GM23338 (cell line): ENCODE results near the gene CPSF3. TPM values are rescaled to one million over a fixed set of nuclear protein-coding genes. Genes with fewer than 3 reads are reported as not detected.

ENCODE experiments used
- ATAC-seq: fragments of 200-7000 bp; cut with Tn5 transposase; 3 replicates; pipeline ENCODE4 v1.9.1; 2020
- DNase-seq: peaks from one replicate; pipeline ENCODE4 v3.0.0-alpha.2; 2015; ENCODE audit warnings: low spot score
- H2AFZ ChIP-seq: fragments of 200-600 bp; sonication (generic); 2 replicates; pipeline ENCODE4 v1.8.0; 2016; ENCODE audit warnings: antibody characterized with exemption, mild to moderate bottlenecking, moderate library complexity
- H3F3A ChIP-seq: fragments of 200-600 bp; sonication (generic); replicated peaks from 2 replicates; pipeline ENCODE4 v1.8.0; 2017; ENCODE audit warnings: antibody characterized with exemption, mixed run types, low read depth
- H3K27ac ChIP-seq: fragments of 200-600 bp; sonication (generic); 2 replicates; pipeline ENCODE4 v1.6.1; 2016; ENCODE audit warnings: low read depth
- H3K27me3 ChIP-seq: fragments of 200-600 bp; sonication (generic); 2 replicates; pipeline ENCODE4 v1.8.0; 2016; ENCODE audit warnings: mild to moderate bottlenecking, mixed run types, moderate library complexity; ENCODE audit not compliant: insufficient read depth
- H3K36me3 ChIP-seq: fragments of 200-600 bp; sonication (generic); 2 replicates; pipeline ENCODE4 v1.8.0; 2016; ENCODE audit warnings: mild to moderate bottlenecking; ENCODE audit not compliant: insufficient read depth
- H3K4me1 ChIP-seq: fragments of 200-600 bp; sonication (generic); 2 replicates; pipeline ENCODE4 v1.8.0; 2016; ENCODE audit warnings: mild to moderate bottlenecking, moderate library complexity; ENCODE audit not compliant: insufficient read depth
- H3K4me2 ChIP-seq: fragments of 200-600 bp; sonication (generic); 2 replicates; pipeline ENCODE4 v1.7.1; 2017; ENCODE audit warnings: mixed run types
- H3K4me3 ChIP-seq: fragments of 200-600 bp; sonication (generic); 2 replicates; pipeline ENCODE4 v1.6.1; 2016; ENCODE audit warnings: mixed run types
- H3K79me2 ChIP-seq: fragments of 200-600 bp; sonication (generic); replicated peaks from 2 replicates; pipeline ENCODE4 v1.8.0; 2017; ENCODE audit warnings: mild to moderate bottlenecking; ENCODE audit not compliant: insufficient read depth
- H3K9me2 ChIP-seq: fragments of 200-600 bp; sonication (generic); 2 replicates; pipeline ENCODE4 v1.8.0; 2017; ENCODE audit not compliant: insufficient read depth
- H4K20me1 ChIP-seq: fragments of 200-600 bp; sonication (generic); replicated peaks from 2 replicates; pipeline ENCODE4 v1.8.0; 2017; ENCODE audit warnings: mild to moderate bottlenecking; ENCODE audit not compliant: insufficient read depth
- H3K27ac Mint-ChIP-seq: 2 replicates; pipeline ENCODE4 v1.8.0; 2020; ENCODE audit warnings: inconsistent platforms, mild to moderate bottlenecking, moderate library complexity, mixed read lengths
- H3K27me3 Mint-ChIP-seq: 3 replicates; pipeline ENCODE4 v1.8.0; 2022; ENCODE audit warnings: low read depth, mild to moderate bottlenecking, moderate library complexity, mixed read lengths, inconsistent platforms; ENCODE audit not compliant: insufficient read depth, poor library complexity
- H3K36me3 Mint-ChIP-seq: 3 replicates; pipeline ENCODE4 v1.8.0; 2021; ENCODE audit warnings: low read depth, mild to moderate bottlenecking, inconsistent platforms, moderate library complexity, mixed read lengths
- H3K4me1 Mint-ChIP-seq: 3 replicates; pipeline ENCODE4 v1.8.0; 2020; ENCODE audit warnings: mild to moderate bottlenecking, inconsistent platforms, mixed read lengths
- H3K4me3 Mint-ChIP-seq: 3 replicates; pipeline ENCODE4 v1.8.0; 2021; ENCODE audit warnings: moderate library complexity, mild to moderate bottlenecking, inconsistent platforms, mixed read lengths
- H3K9me3 Mint-ChIP-seq: 3 replicates; pipeline ENCODE4 v1.8.0; 2020; ENCODE audit warnings: moderate library complexity, mild to moderate bottlenecking, inconsistent platforms, mixed read lengths
- CREB1 ChIP-seq: fragments of 250-450 bp; sonication (Bioruptor Pico); IDR thresholded peaks from 2 replicates; pipeline ENCODE4 v1.5.0; 2020; ENCODE audit warnings: low read depth, mild to moderate bottlenecking, moderate library complexity
- CTCF ChIP-seq, 2 experiments: fragments of 200-600 bp in 1 of 2; sonication (generic) in 1 of 2; conservative IDR thresholded peaks; 2 replicates each; pipeline versions ENCODE4 v1.5.1 to v1.6.1; 2016 to 2017; ENCODE audit warnings: antibody characterized with exemption in 2 of 2, low read depth in 2 of 2, mild to moderate bottlenecking in 2 of 2, moderate library complexity in 1 of 2
- ETS1 ChIP-seq: IDR thresholded peaks from 2 replicates; pipeline ENCODE4 v1.6.1; 2016; ENCODE audit warnings: antibody characterized with exemption
- EZH2 ChIP-seq: fragments of 200-600 bp; sonication (generic); IDR thresholded peaks from one replicate; pipeline ENCODE4 v1.8.0; 2017; ENCODE audit warnings: antibody characterized with exemption, mild to moderate bottlenecking, low read depth; ENCODE audit not compliant: unreplicated experiment
- EZH2phosphoT487 ChIP-seq: fragments of 200-600 bp; sonication (generic); IDR thresholded peaks from one replicate; pipeline ENCODE4 v1.8.1; 2018; ENCODE audit warnings: antibody characterized with exemption; ENCODE audit not compliant: unreplicated experiment
- JUNB ChIP-seq: IDR thresholded peaks from one replicate; pipeline ENCODE4 v1.6.1; 2016; ENCODE audit warnings: antibody characterized with exemption; ENCODE audit not compliant: unreplicated experiment
- NANOG ChIP-seq: IDR thresholded peaks from 2 replicates; pipeline ENCODE4 v1.6.1; 2016; ENCODE audit warnings: antibody characterized with exemption, borderline replicate concordance
- POLR2AphosphoS5 ChIP-seq: IDR thresholded peaks from 2 replicates; pipeline ENCODE4 v1.6.1; 2016; ENCODE audit warnings: antibody characterized with exemption, low read depth
- REST ChIP-seq: IDR thresholded peaks from one replicate; pipeline ENCODE4 v1.6.1; 2018; ENCODE audit warnings: antibody characterized with exemption; ENCODE audit not compliant: unreplicated experiment
- STAT1 ChIP-seq: IDR thresholded peaks from one replicate; pipeline ENCODE4 v1.6.1; 2016; ENCODE audit warnings: antibody characterized with exemption; ENCODE audit not compliant: unreplicated experiment
- ZNF114 ChIP-seq: fragments of 250-450 bp; sonication (Bioruptor Pico); IDR thresholded peaks from 2 replicates; pipeline ENCODE4 v1.5.0; 2020; ENCODE audit warnings: mild to moderate bottlenecking, moderate library complexity
- ZNF331 ChIP-seq: fragments of 250-450 bp; sonication (Bioruptor Pico); IDR thresholded peaks from 2 replicates; pipeline ENCODE4 v1.5.0; 2020; ENCODE audit warnings: low read depth, mild to moderate bottlenecking, moderate library complexity
- ZNF462 ChIP-seq: fragments of 250-450 bp; sonication (Bioruptor Pico); IDR thresholded peaks from 2 replicates; pipeline ENCODE4 v1.5.0; 2020; ENCODE audit warnings: mild to moderate bottlenecking, moderate library complexity
- polyA plus RNA-seq: library from polyadenylated mRNA; unstranded; fragments of >200 nt; fragmentation: Nextera tagmentation; extraction: Ambion mirVana; gene quantifications from 2 replicates; pipeline ENCODE4 v1.2.1, GENCODE V29; 2016
- total RNA-seq: library from RNA; depleted of rRNA; stranded (reverse); fragments of >200 nt; shearing (Covaris generic); gene quantifications from 2 replicates; pipeline ENCODE4 v1.2.3, GENCODE V29; 2014

CPSF3 gene
- total and polyA plus RNA-seq, 2 experiments from 2014 or later: 77.1 to 105 TPM

GRCh38 chr2:9518780-9519179 is 95.3 kb downstream of the CPSF3 start:
- H3K36me3 Mint-ChIP-seq: peaks cover 27% of the 10 kb centered on the region; the same call in 2 of the 3 replicates
- no peaks in the 10 kb centered on the region for H3F3A ChIP-seq
- peaks cover 11% of the 10 kb centered on the region for H3K36me3 ChIP-seq
- H3K27ac Mint-ChIP-seq: no peak overlapping the region
- no peaks in the 10 kb centered on the region for H3K9me3 Mint-ChIP-seq
- peaks cover 1% of the 10 kb centered on the region for H3K27me3 Mint-ChIP-seq
- DNase-seq: no peak
- peaks cover 8% of the 10 kb centered on the region; the same call in 1 of the 2 replicates for H4K20me1 ChIP-seq
- H3K4me2 ChIP-seq: no peak overlapping the region
- no peak for TF ChIP-seq ZNF114 (CRISPR knock-in tag)
- no peak for TF ChIP-seq CTCF (conservative IDR thresholded peaks at IDR 0.05; ENCODE audit: low read depth in 2 of 2)
- no peak for TF ChIP-seq ETS1
- no peak for TF ChIP-seq ZNF331
- no peak for TF ChIP-seq CREB1 (CRISPR knock-in tag)
- TF ChIP-seq JUNB: no peak
- no peak for TF ChIP-seq NANOG
- no peak for TF ChIP-seq POLR2AphosphoS5
- no peak for TF ChIP-seq EZH2phosphoT487
- no peak for TF ChIP-seq EZH2
- no peak for TF ChIP-seq REST
- TF ChIP-seq STAT1: no peak
- TF ChIP-seq ZNF462: no peak
- no peak overlapping the region for H3K27ac ChIP-seq
- no peak for ATAC-seq
- no peaks in the 10 kb centered on the region for H3K27me3 ChIP-seq
- H3K4me1 Mint-ChIP-seq: no peaks in the 10 kb centered on the region
- no peak overlapping the region for H3K4me3 Mint-ChIP-seq
- H3K4me3 ChIP-seq: no peak overlapping the region
- no peaks in the 10 kb centered on the region for H3K9me2 ChIP-seq
- H3K4me1 ChIP-seq: no peaks in the 10 kb centered on the region
- no peak overlapping the region for H2AFZ ChIP-seq
- no peaks in the 10 kb centered on the region for H3K79me2 ChIP-seq
